Liver (tissue), 3 donors: Measurements from ENCODE around the gene CDPF1.

Experiments used
- CTCF ChIP-seq: fragments of 150-350 bp; IDR thresholded peaks from 2 replicates; pipeline ENCODE4 v1.5.1; 2017; ENCODE audit warnings: improper control_type of control experiment, low read depth, low read length; ENCODE audit not compliant: missing input control
- EGR1 ChIP-seq, 2 donors: IDR thresholded peaks; 2 replicates each; pipeline ENCODE4 v1.6.1; 2016 to 2018; ENCODE audit warnings: antibody characterized with exemption in 2 of 2, low read depth in 2 of 2
- HNF4A ChIP-seq, 2 donors: conservative IDR thresholded peaks; 2 replicates each; pipeline ENCODE4 v1.6.1; 2016; ENCODE audit warnings: antibody characterized with exemption in 2 of 2, mild to moderate bottlenecking in 2 of 2
- MAX ChIP-seq: IDR thresholded peaks from 2 replicates; pipeline ENCODE4 v1.6.1; 2016; ENCODE audit warnings: antibody characterized with exemption
- SP1 ChIP-seq: IDR thresholded peaks from 2 replicates; pipeline ENCODE4 v1.6.1; 2018; ENCODE audit warnings: antibody characterized with exemption, mild to moderate bottlenecking
- donor health status: healthy.
- donor health status: healthy.

GRCh38 chr22:46259374-46259773 lies 9.3 kb upstream of the CDPF1 start:
- TF ChIP-seq HNF4A (conservative IDR thresholded peaks at IDR 0.05) (no peak), MAX (no peak), SP1 (no peak), CTCF (no peak), EGR1 (IDR thresholded peaks at IDR 0.05; ENCODE audit: low read depth in 2 of 2) (no peak)
